PC-3 (cell line): ENCODE measurements around the gene ZNF726.

Experiments used
- CTCF ChIP-seq: fragments of 300-600 bp; sonication (generic); conservative IDR thresholded peaks from 2 replicates; pipeline ENCODE4 v1.5.1; 2017; ENCODE audit warnings: antibody characterized with exemption, low read depth, mild to moderate bottlenecking, low read length
- EZH2 ChIP-seq: fragments of 300-600 bp; sonication (generic); IDR thresholded peaks from one replicate; pipeline ENCODE4 v1.6.1; 2017; ENCODE audit warnings: antibody characterized with exemption, mild to moderate bottlenecking, low read length; ENCODE audit not compliant: unreplicated experiment
- EZH2phosphoT487 ChIP-seq: fragments of 300-600 bp; sonication (generic); IDR thresholded peaks from 2 replicates; pipeline ENCODE4 v1.6.1; 2018; ENCODE audit warnings: mild to moderate bottlenecking, antibody characterized with exemption, low read length, borderline replicate concordance

- TF ChIP-seq CTCF (no peak), EZH2phosphoT487 (no peak), EZH2 (no peak)
Observed at GRCh38 chr19:23916991-23917390, 2.3 kb downstream of the ZNF726 start.
